KMS-11 (cell line): ENCODE results near the gene LRRIQ3.

ENCODE experiments used
- H2AFZ ChIP-seq: fragments of 200-600 bp; sonication (generic); 2 replicates; pipeline ENCODE4 v1.6.1; 2016; ENCODE audit warnings: antibody characterized with exemption, mixed run types, low read depth
- H3K27ac ChIP-seq: fragments of 200-600 bp; sonication (generic); 2 replicates; pipeline ENCODE4 v1.6.1; 2016; ENCODE audit warnings: mild to moderate bottlenecking, mixed run types
- H3K27me3 ChIP-seq: fragments of 200-600 bp; sonication (generic); 2 replicates; pipeline ENCODE4 v1.6.1; 2017; ENCODE audit warnings: mild to moderate bottlenecking, low read depth, mixed run types, moderate library complexity; ENCODE audit not compliant: insufficient read depth
- H3K36me3 ChIP-seq: fragments of 200-600 bp; sonication (generic); 2 replicates; pipeline ENCODE4 v1.6.1; 2017; ENCODE audit warnings: mild to moderate bottlenecking, mixed run types; ENCODE audit not compliant: insufficient read depth
- H3K4me1 ChIP-seq: fragments of 200-600 bp; sonication (generic); 2 replicates; pipeline ENCODE4 v1.6.1; 2016; ENCODE audit warnings: mild to moderate bottlenecking, low read depth, mixed run types; ENCODE audit not compliant: poor library complexity, severe bottlenecking
- H3K4me2 ChIP-seq: fragments of 200-600 bp; sonication (generic); 2 replicates; pipeline ENCODE4 v1.7.0; 2016; ENCODE audit warnings: mild to moderate bottlenecking, mixed run types
- H3K4me3 ChIP-seq: fragments of 200-600 bp; sonication (generic); IDR thresholded peaks from 2 replicates; pipeline ENCODE4 v1.6.1; 2017; ENCODE audit warnings: low read depth, low read length, mixed read lengths; ENCODE audit not compliant: insufficient read depth
- H3K79me2 ChIP-seq: fragments of 200-600 bp; sonication (generic); 2 replicates; pipeline ENCODE4 v1.6.1; 2016; ENCODE audit warnings: low read depth, mixed run types; ENCODE audit not compliant: insufficient read depth
- H3K9ac ChIP-seq: fragments of 200-600 bp; sonication (generic); 2 replicates; pipeline ENCODE4 v1.6.1; 2016; ENCODE audit warnings: mild to moderate bottlenecking, mixed run types
- H4K20me1 ChIP-seq: fragments of 200-600 bp; sonication (generic); 2 replicates; pipeline ENCODE4 v1.6.1; 2016; ENCODE audit warnings: mild to moderate bottlenecking, mixed run types; ENCODE audit not compliant: insufficient read depth
- TF ChIP-seq, protein P1 (sequence below): fragments of 200-600 bp; sonication (generic); conservative IDR thresholded peaks from 2 replicates; pipeline ENCODE4 v1.6.1; 2017; ENCODE audit warnings: low read depth, mild to moderate bottlenecking, antibody characterized with exemption, low read length, moderate library complexity, mixed read lengths

LRRIQ3 gene

GRCh38 chr1:73978964-73979363 lies 219.0 kb downstream of the LRRIQ3 start:
- Histone ChIP-seq H3K9ac (no peak overlapping the region), H3K27ac (no peak overlapping the region), H3K36me3 (no peaks in the 10 kb centered on the region), H2AFZ (no peak overlapping the region), H3K4me3 (no peak overlapping the region), H3K4me1 (no peaks in the 10 kb centered on the region), H3K79me2 (no peaks in the 10 kb centered on the region), H4K20me1 (no peaks in the 10 kb centered on the region), H3K27me3 (no peaks in the 10 kb centered on the region), H3K4me2 (no peak overlapping the region)
- TF ChIP-seq, protein P1, sequence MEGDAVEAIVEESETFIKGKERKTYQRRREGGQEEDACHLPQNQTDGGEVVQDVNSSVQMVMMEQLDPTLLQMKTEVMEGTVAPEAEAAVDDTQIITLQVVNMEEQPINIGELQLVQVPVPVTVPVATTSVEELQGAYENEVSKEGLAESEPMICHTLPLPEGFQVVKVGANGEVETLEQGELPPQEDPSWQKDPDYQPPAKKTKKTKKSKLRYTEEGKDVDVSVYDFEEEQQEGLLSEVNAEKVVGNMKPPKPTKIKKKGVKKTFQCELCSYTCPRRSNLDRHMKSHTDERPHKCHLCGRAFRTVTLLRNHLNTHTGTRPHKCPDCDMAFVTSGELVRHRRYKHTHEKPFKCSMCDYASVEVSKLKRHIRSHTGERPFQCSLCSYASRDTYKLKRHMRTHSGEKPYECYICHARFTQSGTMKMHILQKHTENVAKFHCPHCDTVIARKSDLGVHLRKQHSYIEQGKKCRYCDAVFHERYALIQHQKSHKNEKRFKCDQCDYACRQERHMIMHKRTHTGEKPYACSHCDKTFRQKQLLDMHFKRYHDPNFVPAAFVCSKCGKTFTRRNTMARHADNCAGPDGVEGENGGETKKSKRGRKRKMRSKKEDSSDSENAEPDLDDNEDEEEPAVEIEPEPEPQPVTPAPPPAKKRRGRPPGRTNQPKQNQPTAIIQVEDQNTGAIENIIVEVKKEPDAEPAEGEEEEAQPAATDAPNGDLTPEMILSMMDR, result no peak
